ENCODE data around the gene MTCH1. TPM values are rescaled to one million over a fixed set of nuclear protein-coding genes. Genes with fewer than 3 reads are reported as not detected.
A peak's percentile ranks its signal among the peaks of the same experiment; 100 is the strongest.

The MTCH1 gene
- total and polyA plus RNA-seq, 8 donors: 66.8 to 146 (median 87.2) TPM

- no peak for FAIRE-seq
- WGBS, 2 donors: 52 to 57% methylated on average over 11 of the region's 11 CpGs
- H3K27ac ChIP-seq: peak overlapping the region in 1 of 4 donors; percentile 19
These were observed 22.3 kb downstream of the MTCH1 start for GRCh38 chr6:36963451-36964290.

GRCh38 chr6:36962874-36963273 is 23.1 kb downstream of the MTCH1 start:
- no peaks in the 10 kb centered on the region for H3K36me3 ChIP-seq
- FAIRE-seq (no peak), DNase-seq (peak in 2 of 6 donors; percentile 58 to 73), ATAC-seq (peak in 3 of 4 donors; percentile 17 to 69 (median 35))
- TF ChIP-seq CTCF (IDR thresholded peaks at IDR 0.05): no peak
- peaks cover 0 to 8% (median 0%) of the 10 kb centered on the region in 3 donors for H3K4me1 ChIP-seq
- no peak overlapping the region for H3K4me3 ChIP-seq
- intact Hi-C loops (cut with DNase I): no loop called here
- H3K27me3 ChIP-seq: no peaks in the 10 kb centered on the region
- no peak overlapping the region for H3K27ac ChIP-seq
- H3K9me3 ChIP-seq: no peaks in the 10 kb centered on the region
- WGBS, 2 donors: 78 to 83% methylated on average over 12 of the region's 12 CpGs

More at GRCh38 chr6:36963451-36964290, 22.3 kb downstream of the MTCH1 start:
- Histone ChIP-seq H3K4me1 (peaks cover 0 to 8% (median 0%) of the 10 kb centered on the region in 3 donors), H3K36me3 (peaks cover 0 to 6% (median 6%) of the 10 kb centered on the region in 3 donors), H3K27me3 (no peaks in the 10 kb centered on the region), H3K4me3 (no peak overlapping the region), H3K9me3 (no peaks in the 10 kb centered on the region)
- TF ChIP-seq CTCF (IDR thresholded peaks at IDR 0.05): no peak
- DNase-seq (peak in 4 of 6 donors; percentile 41 to 81 (median 73)), ATAC-seq (peak; percentile 42 to 65 (median 54))
- intact Hi-C loops (cut with DNase I): no loop called here

- H3K4me1 ChIP-seq: peaks cover 0 to 8% (median 0%) of the 10 kb centered on the region in 3 donors
- H3K4me3 ChIP-seq: no peak overlapping the region
- no peaks in the 10 kb centered on the region for H3K27me3 ChIP-seq
- intact Hi-C loops (cut with DNase I): no loop called here
- H3K27ac ChIP-seq: no peak overlapping the region
- no peaks in the 10 kb centered on the region for H3K9me3 ChIP-seq
- TF ChIP-seq CTCF (IDR thresholded peaks at IDR 0.05): no peak
- FAIRE-seq (no peak), ATAC-seq (no peak), DNase-seq (peak in 1 of 6 donors; percentile 63)
- 73 to 76% methylated on average over 40 of the region's 40 CpGs for WGBS, 2 donors
- H3K36me3 ChIP-seq: no peaks in the 10 kb centered on the region
These were observed 24.3 kb downstream of the MTCH1 start for GRCh38 chr6:36961441-36962435.

GRCh38 chr6:36959555-36960250 is 26.3 kb downstream of the MTCH1 start:
- no peak for FAIRE-seq
- DNase-seq: no peak
- no peak for ATAC-seq
- TF ChIP-seq CTCF (IDR thresholded peaks at IDR 0.05): no peak
- no peaks in the 10 kb centered on the region for H3K36me3 ChIP-seq
- no peaks in the 10 kb centered on the region for H3K27me3 ChIP-seq
- H3K4me1 ChIP-seq: peaks cover 0 to 8% (median 0%) of the 10 kb centered on the region in 3 donors
- intact Hi-C loops (cut with DNase I): no loop called here
- no peak overlapping the region for H3K4me3 ChIP-seq
- 93 to 94% methylated on average over 17 of the region's 17 CpGs for WGBS, 2 donors
- no peak overlapping the region for H3K27ac ChIP-seq
- no peaks in the 10 kb centered on the region for H3K9me3 ChIP-seq
